GM23338 (cell line): ENCODE results near the gene TRIP4. TPM values are rescaled to one million over a fixed set of nuclear protein-coding genes. Genes with fewer than 3 reads are reported as not detected.

ENCODE experiments used
- ATAC-seq: fragments of 200-7000 bp; cut with Tn5 transposase; 3 replicates; pipeline ENCODE4 v1.9.1; 2020
- DNase-seq: peaks from one replicate; pipeline ENCODE4 v3.0.0-alpha.2; 2015; ENCODE audit warnings: low spot score
- H2AFZ ChIP-seq: fragments of 200-600 bp; sonication (generic); 2 replicates; pipeline ENCODE4 v1.8.0; 2016; ENCODE audit warnings: antibody characterized with exemption, mild to moderate bottlenecking, moderate library complexity
- H3F3A ChIP-seq: fragments of 200-600 bp; sonication (generic); replicated peaks from 2 replicates; pipeline ENCODE4 v1.8.0; 2017; ENCODE audit warnings: antibody characterized with exemption, mixed run types, low read depth
- H3K27ac ChIP-seq: fragments of 200-600 bp; sonication (generic); 2 replicates; pipeline ENCODE4 v1.6.1; 2016; ENCODE audit warnings: low read depth
- H3K27me3 ChIP-seq: fragments of 200-600 bp; sonication (generic); 2 replicates; pipeline ENCODE4 v1.8.0; 2016; ENCODE audit warnings: mild to moderate bottlenecking, mixed run types, moderate library complexity; ENCODE audit not compliant: insufficient read depth
- H3K36me3 ChIP-seq: fragments of 200-600 bp; sonication (generic); 2 replicates; pipeline ENCODE4 v1.8.0; 2016; ENCODE audit warnings: mild to moderate bottlenecking; ENCODE audit not compliant: insufficient read depth
- H3K4me1 ChIP-seq: fragments of 200-600 bp; sonication (generic); 2 replicates; pipeline ENCODE4 v1.8.0; 2016; ENCODE audit warnings: mild to moderate bottlenecking, moderate library complexity; ENCODE audit not compliant: insufficient read depth
- H3K4me2 ChIP-seq: fragments of 200-600 bp; sonication (generic); 2 replicates; pipeline ENCODE4 v1.7.1; 2017; ENCODE audit warnings: mixed run types
- H3K4me3 ChIP-seq: fragments of 200-600 bp; sonication (generic); 2 replicates; pipeline ENCODE4 v1.6.1; 2016; ENCODE audit warnings: mixed run types
- H3K79me2 ChIP-seq: fragments of 200-600 bp; sonication (generic); replicated peaks from 2 replicates; pipeline ENCODE4 v1.8.0; 2017; ENCODE audit warnings: mild to moderate bottlenecking; ENCODE audit not compliant: insufficient read depth
- H3K9me2 ChIP-seq: fragments of 200-600 bp; sonication (generic); 2 replicates; pipeline ENCODE4 v1.8.0; 2017; ENCODE audit not compliant: insufficient read depth
- H4K20me1 ChIP-seq: fragments of 200-600 bp; sonication (generic); replicated peaks from 2 replicates; pipeline ENCODE4 v1.8.0; 2017; ENCODE audit warnings: mild to moderate bottlenecking; ENCODE audit not compliant: insufficient read depth
- H3K27ac Mint-ChIP-seq: 2 replicates; pipeline ENCODE4 v1.8.0; 2020; ENCODE audit warnings: inconsistent platforms, mild to moderate bottlenecking, moderate library complexity, mixed read lengths
- H3K27me3 Mint-ChIP-seq: 3 replicates; pipeline ENCODE4 v1.8.0; 2022; ENCODE audit warnings: low read depth, mild to moderate bottlenecking, moderate library complexity, mixed read lengths, inconsistent platforms; ENCODE audit not compliant: insufficient read depth, poor library complexity
- H3K36me3 Mint-ChIP-seq: 3 replicates; pipeline ENCODE4 v1.8.0; 2021; ENCODE audit warnings: low read depth, mild to moderate bottlenecking, inconsistent platforms, moderate library complexity, mixed read lengths
- H3K4me1 Mint-ChIP-seq: 3 replicates; pipeline ENCODE4 v1.8.0; 2020; ENCODE audit warnings: mild to moderate bottlenecking, inconsistent platforms, mixed read lengths
- H3K4me3 Mint-ChIP-seq: 3 replicates; pipeline ENCODE4 v1.8.0; 2021; ENCODE audit warnings: moderate library complexity, mild to moderate bottlenecking, inconsistent platforms, mixed read lengths
- H3K9me3 Mint-ChIP-seq: 3 replicates; pipeline ENCODE4 v1.8.0; 2020; ENCODE audit warnings: moderate library complexity, mild to moderate bottlenecking, inconsistent platforms, mixed read lengths
- CREB1 ChIP-seq: fragments of 250-450 bp; sonication (Bioruptor Pico); IDR thresholded peaks from 2 replicates; pipeline ENCODE4 v1.5.0; 2020; ENCODE audit warnings: low read depth, mild to moderate bottlenecking, moderate library complexity
- ETS1 ChIP-seq: IDR thresholded peaks from 2 replicates; pipeline ENCODE4 v1.6.1; 2016; ENCODE audit warnings: antibody characterized with exemption
- EZH2 ChIP-seq: fragments of 200-600 bp; sonication (generic); IDR thresholded peaks from one replicate; pipeline ENCODE4 v1.8.0; 2017; ENCODE audit warnings: antibody characterized with exemption, mild to moderate bottlenecking, low read depth; ENCODE audit not compliant: unreplicated experiment
- EZH2phosphoT487 ChIP-seq: fragments of 200-600 bp; sonication (generic); IDR thresholded peaks from one replicate; pipeline ENCODE4 v1.8.1; 2018; ENCODE audit warnings: antibody characterized with exemption; ENCODE audit not compliant: unreplicated experiment
- JUNB ChIP-seq: IDR thresholded peaks from one replicate; pipeline ENCODE4 v1.6.1; 2016; ENCODE audit warnings: antibody characterized with exemption; ENCODE audit not compliant: unreplicated experiment
- NANOG ChIP-seq: IDR thresholded peaks from 2 replicates; pipeline ENCODE4 v1.6.1; 2016; ENCODE audit warnings: antibody characterized with exemption, borderline replicate concordance
- POLR2AphosphoS5 ChIP-seq: IDR thresholded peaks from 2 replicates; pipeline ENCODE4 v1.6.1; 2016; ENCODE audit warnings: antibody characterized with exemption, low read depth
- STAT1 ChIP-seq: IDR thresholded peaks from one replicate; pipeline ENCODE4 v1.6.1; 2016; ENCODE audit warnings: antibody characterized with exemption; ENCODE audit not compliant: unreplicated experiment
- ZNF114 ChIP-seq: fragments of 250-450 bp; sonication (Bioruptor Pico); IDR thresholded peaks from 2 replicates; pipeline ENCODE4 v1.5.0; 2020; ENCODE audit warnings: mild to moderate bottlenecking, moderate library complexity
- ZNF331 ChIP-seq: fragments of 250-450 bp; sonication (Bioruptor Pico); IDR thresholded peaks from 2 replicates; pipeline ENCODE4 v1.5.0; 2020; ENCODE audit warnings: low read depth, mild to moderate bottlenecking, moderate library complexity
- ZNF462 ChIP-seq: fragments of 250-450 bp; sonication (Bioruptor Pico); IDR thresholded peaks from 2 replicates; pipeline ENCODE4 v1.5.0; 2020; ENCODE audit warnings: mild to moderate bottlenecking, moderate library complexity
- polyA plus RNA-seq: library from polyadenylated mRNA; unstranded; fragments of >200 nt; fragmentation: Nextera tagmentation; extraction: Ambion mirVana; gene quantifications from 2 replicates; pipeline ENCODE4 v1.2.1, GENCODE V29; 2016
- total RNA-seq: library from RNA; depleted of rRNA; stranded (reverse); fragments of >200 nt; shearing (Covaris generic); gene quantifications from 2 replicates; pipeline ENCODE4 v1.2.3, GENCODE V29; 2014
- TF ChIP-seq, protein P1 (sequence below), 2 experiments: fragments of 200-600 bp in 1 of 2; sonication (generic) in 1 of 2; conservative IDR thresholded peaks; 2 replicates each; pipeline versions ENCODE4 v1.5.1 to v1.6.1; 2016 to 2017; ENCODE audit warnings: antibody characterized with exemption in 2 of 2, low read depth in 2 of 2, mild to moderate bottlenecking in 2 of 2, moderate library complexity in 1 of 2
- TF ChIP-seq, protein P2 (sequence below): IDR thresholded peaks from one replicate; pipeline ENCODE4 v1.6.1; 2018; ENCODE audit warnings: antibody characterized with exemption; ENCODE audit not compliant: unreplicated experiment

TRIP4 gene
- total and polyA plus RNA-seq, 2 experiments from 2014 or later: 10.3 to 16.0 TPM

GRCh38 chr15:64503640-64504039, 116.0 kb downstream of the TRIP4 start:
- Histone ChIP-seq H3K4me1 (peaks cover 17% of the 10 kb centered on the region), H3K4me3 (no peak overlapping the region), H3K27me3 (no peaks in the 10 kb centered on the region), H3K4me2 (no peak overlapping the region), H3K27ac (0 out of 2 replicates have a peak overlapping the region, but pooled peaks have one; percentile 2), H3F3A (no peaks in the 10 kb centered on the region), H3K79me2 (peaks cover 99% of the 10 kb centered on the region), H2AFZ (no peak overlapping the region), H4K20me1 (peaks cover 65% of the 10 kb centered on the region), H3K9me2 (no peaks in the 10 kb centered on the region), H3K36me3 (peaks cover 7% of the 10 kb centered on the region; the same call in 1 of the 2 replicates)
- DNase-seq: no peak
- no peaks in the 10 kb centered on the region for H3K9me3 Mint-ChIP-seq
- H3K36me3 Mint-ChIP-seq: peaks cover 23% of the 10 kb centered on the region
- TF ChIP-seq, protein P1, sequence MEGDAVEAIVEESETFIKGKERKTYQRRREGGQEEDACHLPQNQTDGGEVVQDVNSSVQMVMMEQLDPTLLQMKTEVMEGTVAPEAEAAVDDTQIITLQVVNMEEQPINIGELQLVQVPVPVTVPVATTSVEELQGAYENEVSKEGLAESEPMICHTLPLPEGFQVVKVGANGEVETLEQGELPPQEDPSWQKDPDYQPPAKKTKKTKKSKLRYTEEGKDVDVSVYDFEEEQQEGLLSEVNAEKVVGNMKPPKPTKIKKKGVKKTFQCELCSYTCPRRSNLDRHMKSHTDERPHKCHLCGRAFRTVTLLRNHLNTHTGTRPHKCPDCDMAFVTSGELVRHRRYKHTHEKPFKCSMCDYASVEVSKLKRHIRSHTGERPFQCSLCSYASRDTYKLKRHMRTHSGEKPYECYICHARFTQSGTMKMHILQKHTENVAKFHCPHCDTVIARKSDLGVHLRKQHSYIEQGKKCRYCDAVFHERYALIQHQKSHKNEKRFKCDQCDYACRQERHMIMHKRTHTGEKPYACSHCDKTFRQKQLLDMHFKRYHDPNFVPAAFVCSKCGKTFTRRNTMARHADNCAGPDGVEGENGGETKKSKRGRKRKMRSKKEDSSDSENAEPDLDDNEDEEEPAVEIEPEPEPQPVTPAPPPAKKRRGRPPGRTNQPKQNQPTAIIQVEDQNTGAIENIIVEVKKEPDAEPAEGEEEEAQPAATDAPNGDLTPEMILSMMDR (conservative IDR thresholded peaks at IDR 0.05; ENCODE audit: low read depth in 2 of 2): no peak
- TF ChIP-seq, protein P2, sequence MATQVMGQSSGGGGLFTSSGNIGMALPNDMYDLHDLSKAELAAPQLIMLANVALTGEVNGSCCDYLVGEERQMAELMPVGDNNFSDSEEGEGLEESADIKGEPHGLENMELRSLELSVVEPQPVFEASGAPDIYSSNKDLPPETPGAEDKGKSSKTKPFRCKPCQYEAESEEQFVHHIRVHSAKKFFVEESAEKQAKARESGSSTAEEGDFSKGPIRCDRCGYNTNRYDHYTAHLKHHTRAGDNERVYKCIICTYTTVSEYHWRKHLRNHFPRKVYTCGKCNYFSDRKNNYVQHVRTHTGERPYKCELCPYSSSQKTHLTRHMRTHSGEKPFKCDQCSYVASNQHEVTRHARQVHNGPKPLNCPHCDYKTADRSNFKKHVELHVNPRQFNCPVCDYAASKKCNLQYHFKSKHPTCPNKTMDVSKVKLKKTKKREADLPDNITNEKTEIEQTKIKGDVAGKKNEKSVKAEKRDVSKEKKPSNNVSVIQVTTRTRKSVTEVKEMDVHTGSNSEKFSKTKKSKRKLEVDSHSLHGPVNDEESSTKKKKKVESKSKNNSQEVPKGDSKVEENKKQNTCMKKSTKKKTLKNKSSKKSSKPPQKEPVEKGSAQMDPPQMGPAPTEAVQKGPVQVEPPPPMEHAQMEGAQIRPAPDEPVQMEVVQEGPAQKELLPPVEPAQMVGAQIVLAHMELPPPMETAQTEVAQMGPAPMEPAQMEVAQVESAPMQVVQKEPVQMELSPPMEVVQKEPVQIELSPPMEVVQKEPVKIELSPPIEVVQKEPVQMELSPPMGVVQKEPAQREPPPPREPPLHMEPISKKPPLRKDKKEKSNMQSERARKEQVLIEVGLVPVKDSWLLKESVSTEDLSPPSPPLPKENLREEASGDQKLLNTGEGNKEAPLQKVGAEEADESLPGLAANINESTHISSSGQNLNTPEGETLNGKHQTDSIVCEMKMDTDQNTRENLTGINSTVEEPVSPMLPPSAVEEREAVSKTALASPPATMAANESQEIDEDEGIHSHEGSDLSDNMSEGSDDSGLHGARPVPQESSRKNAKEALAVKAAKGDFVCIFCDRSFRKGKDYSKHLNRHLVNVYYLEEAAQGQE: no peak
- TF ChIP-seq ZNF331 (no peak), EZH2phosphoT487 (no peak), ZNF462 (CRISPR knock-in tag) (no peak), ETS1 (no peak), ZNF114 (CRISPR knock-in tag) (no peak), POLR2AphosphoS5 (no peak), NANOG (no peak), JUNB (no peak), EZH2 (no peak), CREB1 (CRISPR knock-in tag) (no peak), STAT1 (no peak)
- H3K27ac Mint-ChIP-seq: peak overlapping the region; percentile 6; the same call in 1 of the 2 replicates
- H3K27me3 Mint-ChIP-seq: peaks cover 2% of the 10 kb centered on the region
- no peak for ATAC-seq
- peaks cover 28% of the 10 kb centered on the region for H3K4me1 Mint-ChIP-seq
- H3K4me3 Mint-ChIP-seq: no peak overlapping the region
